ENCODE data around the gene TGFBRAP1.

Gene TGFBRAP1

GRCh38 chr2:105249891-105250290 is 79.6 kb downstream of the TGFBRAP1 start:
- Histone ChIP-seq H3K9ac (no peak overlapping the region), H3K27me3 (no peaks in the 10 kb centered on the region), H3K4me3 (no peak overlapping the region), H4K20me1 (no peaks in the 10 kb centered on the region), H3K9me3 (replicated peaks in 1 of 11) (peaks cover 0 to 5% (median 0%) of the 10 kb centered on the region in 11 experiments; a peak in 5 of 22 replicates), H3K27ac (no peak overlapping the region), H3K36me3 (no peaks in the 10 kb centered on the region), H3K4me1 (peaks cover 0 to 7% (median 0%) of the 10 kb centered on the region in 10 experiments; a peak in 1 of 20 replicates), H3K4me2 (no peak overlapping the region)
- TF ChIP-seq Cebpa-rat (IDR thresholded peaks at IDR 0.05), result no peak

- H3K4me3 ChIP-seq, result no peak overlapping the region
- TF ChIP-seq Cebpa-rat (IDR thresholded peaks at IDR 0.05), result no peak
- H3K36me3 ChIP-seq, result no peaks in the 10 kb centered on the region
- no peak overlapping the region for H3K9ac ChIP-seq
- no peaks in the 10 kb centered on the region for H4K20me1 ChIP-seq
- H3K27ac ChIP-seq, result no peak overlapping the region
- H3K27me3 ChIP-seq, result no peaks in the 10 kb centered on the region
- peaks cover 0 to 3% (median 0%) of the 10 kb centered on the region in 10 experiments; a peak in 1 of 20 replicates for H3K4me1 ChIP-seq
- H3K4me2 ChIP-seq, result no peak overlapping the region
- H3K9me3 ChIP-seq (replicated peaks in 1 of 11), result peaks cover 0 to 5% (median 0%) of the 10 kb centered on the region in 11 experiments; a peak in 5 of 22 replicates
These were observed 80.4 kb downstream of the TGFBRAP1 start for GRCh38 chr2:105249181-105249580.

- Histone ChIP-seq H3K27ac (no peak overlapping the region), H3K9me3 (replicated peaks in 1 of 11) (peaks cover 0 to 5% (median 0%) of the 10 kb centered on the region in 11 experiments; a peak in 5 of 22 replicates)
- no peak for TF ChIP-seq Cebpa-rat (IDR thresholded peaks at IDR 0.05)
These were observed 81.0 kb downstream of the TGFBRAP1 start for GRCh38 chr2:105248316-105249070.

GRCh38 chr2:105244451-105244850 is 85.1 kb downstream of the TGFBRAP1 start:
- H3K27ac ChIP-seq, result no peak overlapping the region
- no peak overlapping the region for H3K4me3 ChIP-seq
- no peak for TF ChIP-seq Cebpa-rat (IDR thresholded peaks at IDR 0.05)
- no peaks in the 10 kb centered on the region for H3K4me1 ChIP-seq
- H3K36me3 ChIP-seq, result no peaks in the 10 kb centered on the region
- no peaks in the 10 kb centered on the region for H4K20me1 ChIP-seq
- no peak overlapping the region for H3K4me2 ChIP-seq
- H3K27me3 ChIP-seq, result no peaks in the 10 kb centered on the region
- no peak overlapping the region for H3K9ac ChIP-seq
- peaks cover 0 to 5% (median 0%) of the 10 kb centered on the region in 11 experiments; a peak in 1 of 22 replicates for H3K9me3 ChIP-seq (replicated peaks in 1 of 11)

More at GRCh38 chr2:105248316-105249070, 81.0 kb downstream of the TGFBRAP1 start:
- Histone ChIP-seq H4K20me1 (no peaks in the 10 kb centered on the region), H3K4me3 (no peak overlapping the region), H3K36me3 (no peaks in the 10 kb centered on the region), H3K4me2 (no peak overlapping the region), H3K4me1 (no peaks in the 10 kb centered on the region), H3K9ac (no peak overlapping the region), H3K27me3 (no peaks in the 10 kb centered on the region)

GRCh38 chr2:105243961-105244360 is 85.6 kb downstream of the TGFBRAP1 start:
- H3K36me3 ChIP-seq, result no peaks in the 10 kb centered on the region
- H4K20me1 ChIP-seq, result no peaks in the 10 kb centered on the region
- no peak overlapping the region for H3K9ac ChIP-seq
- no peaks in the 10 kb centered on the region for H3K27me3 ChIP-seq
- no peak for TF ChIP-seq Cebpa-rat (IDR thresholded peaks at IDR 0.05)
- peaks cover 0 to 2% (median under 1%) of the 10 kb centered on the region in 10 experiments; a peak in 7 of 20 replicates for H3K4me1 ChIP-seq
- H3K4me2 ChIP-seq, result no peak overlapping the region
- H3K4me3 ChIP-seq, result no peak overlapping the region
- H3K27ac ChIP-seq, result no peak overlapping the region
- peaks cover 0 to 5% (median 0%) of the 10 kb centered on the region in 11 experiments; a peak in 1 of 22 replicates for H3K9me3 ChIP-seq (replicated peaks in 1 of 11)

- H3K4me1 ChIP-seq, result peaks cover 6 to 10% (median 9%) of the 10 kb centered on the region in 10 experiments; a peak in 18 of 20 replicates
- no peak for TF ChIP-seq Cebpa-rat (IDR thresholded peaks at IDR 0.05)
- no peaks in the 10 kb centered on the region for H3K36me3 ChIP-seq
- no peaks in the 10 kb centered on the region for H3K9me3 ChIP-seq (replicated peaks in 1 of 11)
- no peak overlapping the region for H3K27ac ChIP-seq
- H3K4me3 ChIP-seq, result no peak overlapping the region
- no peak overlapping the region for H3K4me2 ChIP-seq
- H4K20me1 ChIP-seq, result 0 out of 22 replicates have a peak, but pooled peaks cover 0 to 1% (median 0%) of the 10 kb centered on the region in 11 experiments
- H3K9ac ChIP-seq, result no peak overlapping the region
- no peaks in the 10 kb centered on the region for H3K27me3 ChIP-seq
These were observed 87.1 kb downstream of the TGFBRAP1 start for GRCh38 chr2:105242286-105242993.

GRCh38 chr2:105241443-105241842 is 88.1 kb downstream of the TGFBRAP1 start, which contains the start of gene GPR45:
Gene GPR45, plus strand, starts transcription at chr2:105241743. Its CDS starts 116 bp downstream, at chr2:105241859.
- H4K20me1 ChIP-seq, result 0 out of 22 replicates have a peak, but pooled peaks cover 0 to 11% (median 0%) of the 10 kb centered on the region in 11 experiments
- no peak within 1 kb of the TSS for H3K4me2 ChIP-seq
- no peak for TF ChIP-seq Cebpa-rat (IDR thresholded peaks at IDR 0.05)
- no peak within 1 kb of the TSS for H3K27ac ChIP-seq
- H3K4me3 ChIP-seq, result no peak within 1 kb of the TSS
- H3K27me3 ChIP-seq, result no peaks in the 10 kb centered on the region
- H3K9ac ChIP-seq, result no peak within 1 kb of the TSS
- no peaks in the 10 kb centered on the region for H3K36me3 ChIP-seq
- no peaks in the 10 kb centered on the region for H3K9me3 ChIP-seq (replicated peaks in 1 of 11)
- H3K4me1 ChIP-seq, result peaks cover 6 to 10% (median 9%) of the 10 kb centered on the region in 10 experiments; a peak in 18 of 20 replicates

- H4K20me1 ChIP-seq, result 0 out of 22 replicates have a peak, but pooled peaks cover 0 to 12% (median 0%) of the 10 kb centered on the region in 11 experiments
- no peak overlapping the region for H3K9ac ChIP-seq
- no peak overlapping the region for H3K4me3 ChIP-seq
- H3K4me2 ChIP-seq, result no peak overlapping the region
- no peak overlapping the region for H3K27ac ChIP-seq
- no peaks in the 10 kb centered on the region for H3K27me3 ChIP-seq
- H3K4me1 ChIP-seq, result peaks cover 6 to 18% (median 10%) of the 10 kb centered on the region in 10 experiments; a peak in 18 of 20 replicates
- no peaks in the 10 kb centered on the region for H3K9me3 ChIP-seq (replicated peaks in 1 of 11)
- TF ChIP-seq Cebpa-rat (IDR thresholded peaks at IDR 0.05), result no peak
- no peaks in the 10 kb centered on the region for H3K36me3 ChIP-seq
These were observed 89.6 kb downstream of the TGFBRAP1 start for GRCh38 chr2:105239924-105240323.
